A673 (cell line): ENCODE measurements around the gene GNAQ. TPM values are rescaled to one million over a fixed set of nuclear protein-coding genes. Genes with fewer than 3 reads are reported as not detected.

Source experiments
- BruUV-seq: library from RNA; stranded (reverse); fragments of 400-500 nt; replicated peaks from 2 replicates; lab custom pipeline; 2021; lab: Mats Ljungman, UMichigan
- CTCF ChIA-PET: fragments of 300-600 bp; sonication (Branson Sonifier 250); formaldehyde crosslinking; loops from one replicate; lab custom pipeline; 2022; ENCODE audit warnings: antibody characterized with exemption; lab: Charles Lee
- POLR2A ChIA-PET: fragments of 300-600 bp; sonication (Branson Sonifier 250); formaldehyde crosslinking; loops from one replicate; lab custom pipeline; 2022; ENCODE audit warnings: antibody characterized with exemption; ENCODE audit not compliant: low non-redundant PET; lab: Charles Lee
- DNase-seq: peaks from one replicate; pipeline ENCODE4 v3.0.0-alpha.2; 2015; ENCODE audit warnings: low spot score
- H3K27ac ChIP-seq: fragments of 200-600 bp; sonication (generic); 2 replicates; pipeline ENCODE4 v1.5.1; 2016; ENCODE audit warnings: mixed run types, low read depth, mild to moderate bottlenecking, mixed read lengths, antibody characterized with exemption, low read length; ENCODE audit not compliant: poor library complexity, severe bottlenecking
- H3K27me3 ChIP-seq: fragments of 200-600 bp; sonication (generic); replicated peaks from 2 replicates; pipeline ENCODE4 v1.6.1; 2017; ENCODE audit warnings: mixed run types, low read depth, mild to moderate bottlenecking, mixed read lengths, antibody characterized with exemption, low read length; ENCODE audit not compliant: insufficient read depth, poor library complexity
- H3K36me3 ChIP-seq: fragments of 200-600 bp; sonication (generic); 2 replicates; pipeline ENCODE4 v1.6.1; 2016; ENCODE audit warnings: mixed run types, mild to moderate bottlenecking, mixed read lengths, antibody characterized with exemption, low read length; ENCODE audit not compliant: insufficient read depth, poor library complexity, severe bottlenecking
- H3K4me1 ChIP-seq: fragments of 200-600 bp; sonication (generic); 2 replicates; pipeline ENCODE4 v1.6.1; 2017; ENCODE audit warnings: mixed run types, mild to moderate bottlenecking, mixed read lengths, antibody characterized with exemption, low read length; ENCODE audit not compliant: insufficient read depth, poor library complexity, severe bottlenecking
- H3K4me3 ChIP-seq: fragments of 200-600 bp; sonication (generic); 2 replicates; pipeline ENCODE4 v1.5.1; 2016; ENCODE audit warnings: low read depth, mixed run types, mild to moderate bottlenecking, mixed read lengths, low read length; ENCODE audit not compliant: poor library complexity, severe bottlenecking
- H3K9me3 ChIP-seq: fragments of 200-600 bp; sonication (generic); 2 replicates; pipeline ENCODE4 v1.6.1; 2016; ENCODE audit warnings: mixed run types, low read depth, mild to moderate bottlenecking, mixed read lengths, antibody characterized with exemption, low read length; ENCODE audit not compliant: poor library complexity, severe bottlenecking
- EZH2 ChIP-seq: fragments of 200-600 bp; sonication (generic); IDR thresholded peaks from 2 replicates; pipeline ENCODE4 v1.6.1; 2017; ENCODE audit warnings: borderline replicate concordance, low read depth, mild to moderate bottlenecking, mixed read lengths, antibody characterized with exemption, low read length; ENCODE audit not compliant: poor library complexity, severe bottlenecking
- intact Hi-C: fragments of 100-400 bp; cut with micrococcal nuclease; formaldehyde crosslinking; loops from one replicate; pipeline ENCODE4 v1.10.0; 2022; ENCODE audit not compliant: unreplicated experiment
- total RNA-seq: library from RNA; stranded (reverse); gene quantifications from 2 replicates; pipeline ENCODE4 v1.2.3, GENCODE V29; 2021
- TF ChIP-seq, protein P1 (sequence below): fragments of 300-800, 200-600 bp; sonication (generic); conservative IDR thresholded peaks from 2 replicates; pipeline ENCODE4 v1.5.1; 2017; ENCODE audit warnings: low read depth, mild to moderate bottlenecking, antibody characterized with exemption, low read length, moderate library complexity, mixed read lengths

The GNAQ gene
- total RNA-seq, 1 experiment from 2014 or later, result 69.9 TPM

GRCh38 chr9:77935974-77936373 lies 95.6 kb downstream of the GNAQ start:
- BruUV-seq, result no TSS peak
- DNase-seq, result no peak
- Histone ChIP-seq H3K4me1 (peaks cover 4% of the 10 kb centered on the region), H3K4me3 (no peak overlapping the region), H3K9me3 (no peaks in the 10 kb centered on the region), H3K27me3 (no peaks in the 10 kb centered on the region), H3K36me3 (no peaks in the 10 kb centered on the region), H3K27ac (no peak overlapping the region)
- intact Hi-C loops, result no loop called here
- ChIA-PET CTCF (no interaction called here), POLR2A (no interaction called here)
- TF ChIP-seq, protein P1, sequence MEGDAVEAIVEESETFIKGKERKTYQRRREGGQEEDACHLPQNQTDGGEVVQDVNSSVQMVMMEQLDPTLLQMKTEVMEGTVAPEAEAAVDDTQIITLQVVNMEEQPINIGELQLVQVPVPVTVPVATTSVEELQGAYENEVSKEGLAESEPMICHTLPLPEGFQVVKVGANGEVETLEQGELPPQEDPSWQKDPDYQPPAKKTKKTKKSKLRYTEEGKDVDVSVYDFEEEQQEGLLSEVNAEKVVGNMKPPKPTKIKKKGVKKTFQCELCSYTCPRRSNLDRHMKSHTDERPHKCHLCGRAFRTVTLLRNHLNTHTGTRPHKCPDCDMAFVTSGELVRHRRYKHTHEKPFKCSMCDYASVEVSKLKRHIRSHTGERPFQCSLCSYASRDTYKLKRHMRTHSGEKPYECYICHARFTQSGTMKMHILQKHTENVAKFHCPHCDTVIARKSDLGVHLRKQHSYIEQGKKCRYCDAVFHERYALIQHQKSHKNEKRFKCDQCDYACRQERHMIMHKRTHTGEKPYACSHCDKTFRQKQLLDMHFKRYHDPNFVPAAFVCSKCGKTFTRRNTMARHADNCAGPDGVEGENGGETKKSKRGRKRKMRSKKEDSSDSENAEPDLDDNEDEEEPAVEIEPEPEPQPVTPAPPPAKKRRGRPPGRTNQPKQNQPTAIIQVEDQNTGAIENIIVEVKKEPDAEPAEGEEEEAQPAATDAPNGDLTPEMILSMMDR, result no peak
- TF ChIP-seq EZH2, result no peak

DNA sequence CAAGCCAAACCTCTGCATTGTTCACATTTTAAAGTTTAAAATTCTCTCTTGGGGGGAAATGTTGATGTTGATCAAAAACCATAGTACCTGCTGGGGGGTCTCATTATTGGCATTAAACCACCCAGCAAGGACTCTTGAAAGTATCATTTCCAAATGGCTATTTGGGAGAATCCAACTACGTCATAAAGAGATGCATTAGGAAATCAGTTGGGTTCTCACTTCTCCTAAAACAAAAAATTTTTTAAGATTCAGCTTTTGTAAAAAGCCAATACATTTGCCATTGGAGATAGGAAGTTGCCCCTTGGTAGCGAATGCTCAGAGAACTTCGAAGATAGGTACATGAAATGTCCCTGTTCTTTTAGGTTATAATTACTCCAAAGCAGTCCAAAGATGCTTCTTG lies 96.4 kb downstream of the GNAQ start:
- Histone ChIP-seq H3K36me3 (no peaks in the 10 kb centered on the region), H3K4me3 (no peak overlapping the region), H3K27ac (no peak overlapping the region), H3K4me1 (peaks cover 4% of the 10 kb centered on the region), H3K9me3 (no peaks in the 10 kb centered on the region), H3K27me3 (no peaks in the 10 kb centered on the region)
- ChIA-PET POLR2A (no interaction called here), CTCF (no interaction called here)
- TF ChIP-seq, protein P1, result no peak
- TF ChIP-seq EZH2, result no peak
- BruUV-seq, result no TSS peak
- no peak for DNase-seq
- intact Hi-C loops, result no loop called here

DNA sequence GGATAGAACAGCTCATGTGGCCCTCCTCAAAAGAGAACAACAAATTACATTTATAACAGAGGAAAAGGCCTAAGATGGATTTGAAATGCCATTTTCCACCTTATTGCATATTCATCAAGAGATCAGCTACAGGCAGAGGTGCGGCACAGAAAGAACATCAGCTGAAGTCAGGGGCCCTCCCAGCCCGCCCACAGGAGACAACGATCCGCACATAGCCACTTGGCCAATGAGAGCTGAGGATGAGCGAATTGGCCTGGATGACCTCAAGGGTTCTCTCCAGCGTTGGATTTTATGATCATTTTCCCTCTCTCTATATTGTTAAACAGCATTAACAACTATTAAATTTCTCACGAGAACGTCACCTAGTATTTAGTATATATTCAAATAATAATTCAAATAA lies 97.6 kb downstream of the GNAQ start:
- no peaks in the 10 kb centered on the region for H3K4me1 ChIP-seq
- TF ChIP-seq EZH2, result no peak
- TF ChIP-seq, protein P1, result no peak
- no peak overlapping the region for H3K4me3 ChIP-seq
- H3K36me3 ChIP-seq, result no peaks in the 10 kb centered on the region
- DNase-seq, result no peak
- no peaks in the 10 kb centered on the region for H3K27me3 ChIP-seq
- intact Hi-C loops, result no loop called here
- no peak overlapping the region for H3K27ac ChIP-seq
- POLR2A ChIA-PET, result interaction anchor here (0.5 kb wide), 1 partner anchor 359 kb away, joined by 6 read pairs; no protein-coding TSS in a partner anchor
- no peaks in the 10 kb centered on the region for H3K9me3 ChIP-seq
- BruUV-seq, result no TSS peak
- CTCF ChIA-PET, result no interaction called here
